Embryonic facial prominence (tissue), 1 donor: ENCODE measurements around the gene PLXNA4.
"Not testable (repeated sequence)": the region's sequence is repeated elsewhere in the genome, so short reads cannot be mapped to it uniquely, and the experiment has no call there.

Experiments
- DNase-seq: peaks from one replicate; pipeline ENCODE4 v3.0.0-alpha.2; 2016; ENCODE audit errors: extremely low spot score

Gene PLXNA4

GRCh38 chr7:132415259-132415658, 161.0 kb downstream of the PLXNA4 start:
- DNase-seq, result no peak

- no peak for DNase-seq
Measured at GRCh38 chr7:132414857-132415256, 161.4 kb downstream of the PLXNA4 start.

- no peak for DNase-seq
Measured at GRCh38 chr7:132412435-132412834, 163.8 kb downstream of the PLXNA4 start.

- DNase-seq, result no peak
Measured at GRCh38 chr7:132410861-132411541, 165.3 kb downstream of the PLXNA4 start.

GRCh38 chr7:132410385-132410784, 165.9 kb downstream of the PLXNA4 start:
- no peak for DNase-seq

GRCh38 chr7:132407764-132408163, 168.5 kb downstream of the PLXNA4 start:
- DNase-seq, result no peak

- no peak for DNase-seq
Measured at GRCh38 chr7:132406039-132406438, 170.2 kb downstream of the PLXNA4 start.

- DNase-seq, result no peak
Measured at GRCh38 chr7:132404261-132404660, 172.0 kb downstream of the PLXNA4 start.

- no peak for DNase-seq
Measured at GRCh38 chr7:132403465-132404110, 172.7 kb downstream of the PLXNA4 start.

GRCh38 chr7:132402751-132403245, 173.5 kb downstream of the PLXNA4 start:
- no peak for DNase-seq

GRCh38 chr7:132402096-132402495, 174.2 kb downstream of the PLXNA4 start:
- no peak for DNase-seq

GRCh38 chr7:132400561-132401142, 175.6 kb downstream of the PLXNA4 start:
- no peak for DNase-seq

- no peak for DNase-seq
Measured at GRCh38 chr7:132399367-132399766, 176.9 kb downstream of the PLXNA4 start.

GRCh38 chr7:132398253-132398925, 177.9 kb downstream of the PLXNA4 start:
- no peak for DNase-seq

- no peak for DNase-seq
Measured at GRCh38 chr7:132397070-132397469, 179.2 kb downstream of the PLXNA4 start.

- DNase-seq, result no peak
Measured at GRCh38 chr7:132395361-132395760, 180.9 kb downstream of the PLXNA4 start.

GRCh38 chr7:132394283-132395198, 181.7 kb downstream of the PLXNA4 start:
- DNase-seq, result no peak

GRCh38 chr7:132393789-132394261, 182.4 kb downstream of the PLXNA4 start:
- DNase-seq, result no peak

- DNase-seq, result no peak
Measured at GRCh38 chr7:132392713-132393112, 183.6 kb downstream of the PLXNA4 start.

GRCh38 chr7:132390705-132391104, 185.6 kb downstream of the PLXNA4 start:
- no peak for DNase-seq

GRCh38 chr7:132390049-132390448, 186.2 kb downstream of the PLXNA4 start:
- DNase-seq, result not testable (repeated sequence)
